Breast epithelium (tissue), 3 donors: ENCODE results near the gene ALDH1A2.

Experiments used
- CTCF ChIP-seq, 3 donors: fragments of 450-650 bp; IDR thresholded peaks; one replicate each; pipeline ENCODE4 v1.5.1; 2016 to 2017; ENCODE audit warnings: antibody characterized with exemption in 3 of 3, mild to moderate bottlenecking in 3 of 3, moderate library complexity in 3 of 3
- POLR2A ChIP-seq: fragments of 450-650 bp; IDR thresholded peaks from one replicate; pipeline ENCODE4 v1.6.1; 2016; ENCODE audit warnings: antibody characterized with exemption, mild to moderate bottlenecking, moderate library complexity
- POLR2AphosphoS5 ChIP-seq, 3 donors: sonication (generic); formaldehyde crosslinking; IDR thresholded peaks; one replicate each; pipeline ENCODE4 v1.6.1; 2017; ENCODE audit warnings: antibody characterized with exemption in 3 of 3

- TF ChIP-seq CTCF (IDR thresholded peaks at IDR 0.05) = no peak
- no peak for TF ChIP-seq POLR2AphosphoS5 (IDR thresholded peaks at IDR 0.05)
- no peak for TF ChIP-seq POLR2A
Observed at GRCh38 chr15:58042006-58042405, 23.5 kb downstream of the ALDH1A2 start.
